HUDEP-2 (cell line): ENCODE data around the gene UGT1A6.

Experiments
- DNase-seq, 76 experiments: peaks; one replicate each; lab custom pipeline; 2025; ENCODE audit not compliant: unreplicated experiment in 76 of 76; lab: John Stamatoyannopoulos, UW

The UGT1A6 gene

GRCh38 chr2:233817361-233817911, 124.7 kb downstream of the UGT1A6 start:
- DNase-seq = no peak

GRCh38 chr2:233817995-233818638, 125.4 kb downstream of the UGT1A6 start:
- DNase-seq = no peak

GRCh38 chr2:233818639-233819621, 126.2 kb downstream of the UGT1A6 start:
- DNase-seq = no peak

- DNase-seq = no peak
These were observed 127.4 kb downstream of the UGT1A6 start for GRCh38 chr2:233819884-233820773.

- DNase-seq = no peak
These were observed 128.1 kb downstream of the UGT1A6 start for GRCh38 chr2:233820774-233821105.

GRCh38 chr2:233821196-233821595, 128.5 kb downstream of the UGT1A6 start:
- DNase-seq = no peak

GRCh38 chr2:233821709-233822100, 129.0 kb downstream of the UGT1A6 start:
- DNase-seq = no peak

- no peak for DNase-seq
These were observed 129.5 kb downstream of the UGT1A6 start for GRCh38 chr2:233822101-233822771.
